Hepatocyte (in vitro differentiated cells): Measurements from ENCODE around the gene SVBP.

Experiments used
- CTCF ChIP-seq: fragments of 200-600 bp; sonication (generic); IDR thresholded peaks from 2 replicates; pipeline ENCODE4 v1.5.1; 2016; ENCODE audit warnings: antibody characterized with exemption, mild to moderate bottlenecking; ENCODE audit not compliant: poor library complexity
- EZH2 ChIP-seq: fragments of 200-600 bp; sonication (generic); IDR thresholded peaks from 2 replicates; pipeline ENCODE4 v1.6.1; 2016; ENCODE audit warnings: antibody characterized with exemption, mild to moderate bottlenecking, borderline replicate concordance

GRCh38 chr1:42801832-42802473 lies 15.2 kb downstream of the SVBP start:
- TF ChIP-seq CTCF (no peak), EZH2 (no peak)
